Panc1 (cell line): Measurements from ENCODE around the gene COX8A. TPM values are rescaled to one million over a fixed set of nuclear protein-coding genes. Genes with fewer than 3 reads are reported as not detected.

Experiments used
- ATAC-seq: fragments of 200-7000 bp; cut with Tn5 transposase; 2 replicates; pipeline ENCODE4 v1.9.1; 2020; ENCODE audit warnings: mild to moderate bottlenecking, moderate library complexity
- BruUV-seq: library from RNA; stranded (reverse); fragments of 400-500 nt; replicated peaks from 2 replicates; lab custom pipeline; 2021; lab: Mats Ljungman, UMichigan
- CTCF ChIA-PET: fragments of 300-600 bp; sonication (Branson Sonifier 250); formaldehyde crosslinking; loops from one replicate; lab custom pipeline; 2022; ENCODE audit warnings: antibody characterized with exemption; lab: Charles Lee
- POLR2A ChIA-PET: fragments of 300-600 bp; sonication (Branson Sonifier 250); formaldehyde crosslinking; loops from one replicate; lab custom pipeline; 2022; ENCODE audit warnings: antibody characterized with exemption; lab: Charles Lee
- DNase-seq: peaks from one replicate; pipeline ENCODE4 v3.0.0-alpha.2; 2010; ENCODE audit warnings: low read depth, low spot score
- H3K27ac ChIP-seq: 2 replicates; pipeline ENCODE4 v1.5.1; 2011; ENCODE audit warnings: mild to moderate bottlenecking, low read length, inconsistent platforms
- H3K27me3 ChIP-seq: fragments of 200-500 bp; sonication (Bioruptor generic); 2 replicates; pipeline ENCODE4 v1.6.0; 2014; ENCODE audit warnings: low read length, inconsistent platforms; ENCODE audit not compliant: control insufficient read depth, insufficient read depth
- H3K36me3 ChIP-seq: fragments of 200-500 bp; sonication (Bioruptor generic); 2 replicates; pipeline ENCODE4 v1.5.1; 2014; ENCODE audit warnings: inconsistent platforms, mild to moderate bottlenecking, low read length, moderate library complexity; ENCODE audit not compliant: control insufficient read depth, insufficient read depth
- H3K4me1 ChIP-seq: 2 replicates; pipeline ENCODE4 v1.5.1; 2011; ENCODE audit warnings: inconsistent platforms, mild to moderate bottlenecking, low read length, moderate library complexity; ENCODE audit not compliant: control insufficient read depth, insufficient read depth
- H3K4me3 ChIP-seq, 2 experiments: 2 replicates each; pipeline ENCODE4 v1.5.1; 2011 to 2012; ENCODE audit warnings: low read depth in 2 of 2, low read length in 2 of 2, mild to moderate bottlenecking in 2 of 2, inconsistent platforms in 1 of 2, moderate library complexity in 1 of 2
- H3K9me3 ChIP-seq: fragments of 200-500 bp; sonication (Bioruptor generic); 2 replicates; pipeline ENCODE4 v1.5.1; 2014; ENCODE audit warnings: low read depth, mild to moderate bottlenecking, inconsistent platforms, low read length, moderate library complexity; ENCODE audit not compliant: control insufficient read depth, insufficient read depth
- CTCF ChIP-seq: fragments of 450-650 bp; IDR thresholded peaks from 2 replicates; pipeline ENCODE4 v1.5.1; 2017; ENCODE audit warnings: mild to moderate bottlenecking
- POLR2AphosphoS5 ChIP-seq: IDR thresholded peaks from 2 replicates; pipeline ENCODE4 v1.6.1; 2012; ENCODE audit warnings: mild to moderate bottlenecking, low read depth, low read length, moderate library complexity
- SIN3A ChIP-seq: IDR thresholded peaks from 2 replicates; pipeline ENCODE4 v1.6.1; 2012; ENCODE audit warnings: low read depth, mild to moderate bottlenecking, low read length, moderate library complexity, borderline replicate concordance; ENCODE audit not compliant: insufficient read depth
- TCF7L2 ChIP-seq: IDR thresholded peaks from 2 replicates; pipeline ENCODE4 v1.6.1; 2011; ENCODE audit warnings: mild to moderate bottlenecking, low read depth, low read length, inconsistent platforms
- in situ Hi-C: cut with HindIII; loops from 2 replicates; pipeline ENCODE4 v1.10.0; 2016; ENCODE audit warnings: low sequenced_read_pairs, low pct_unique_long_range_greater_than_20kb
- intact Hi-C: fragments of 100-400 bp; cut with micrococcal nuclease; formaldehyde crosslinking; loops from one replicate; pipeline ENCODE4 v1.10.0; 2022; ENCODE audit not compliant: unreplicated experiment
- total RNA-seq: library from RNA; stranded (reverse); gene quantifications from one replicate; pipeline ENCODE4 v1.2.1, GENCODE V29; 2021; ENCODE audit not compliant: unreplicated experiment
- TF ChIP-seq, protein P1 (sequence below), 2 experiments: IDR thresholded peaks; 2 replicates each; pipeline ENCODE4 v1.6.1; 2011 to 2012; ENCODE audit warnings: low read depth in 2 of 2, control low read depth in 1 of 2, low read length in 1 of 2, mild to moderate bottlenecking in 1 of 2, moderate library complexity in 1 of 2; ENCODE audit not compliant: insufficient read depth in 1 of 2

Gene COX8A
- total RNA-seq, 1 experiment from 2014 or later: 613 TPM

GRCh38 chr11:64008914-64009633 lies 34.7 kb downstream of the COX8A start:
- Histone ChIP-seq H3K9me3 (no peaks in the 10 kb centered on the region), H3K36me3 (no peaks in the 10 kb centered on the region), H3K4me1 (peaks cover 36% of the 10 kb centered on the region), H3K4me3 (no peak overlapping the region), H3K27ac (no peak overlapping the region), H3K27me3 (no peaks in the 10 kb centered on the region)
- TF ChIP-seq TCF7L2: no peak
- TF ChIP-seq POLR2AphosphoS5: no peak
- no peak for TF ChIP-seq CTCF
- no peak for TF ChIP-seq SIN3A
- TF ChIP-seq, protein P1, sequence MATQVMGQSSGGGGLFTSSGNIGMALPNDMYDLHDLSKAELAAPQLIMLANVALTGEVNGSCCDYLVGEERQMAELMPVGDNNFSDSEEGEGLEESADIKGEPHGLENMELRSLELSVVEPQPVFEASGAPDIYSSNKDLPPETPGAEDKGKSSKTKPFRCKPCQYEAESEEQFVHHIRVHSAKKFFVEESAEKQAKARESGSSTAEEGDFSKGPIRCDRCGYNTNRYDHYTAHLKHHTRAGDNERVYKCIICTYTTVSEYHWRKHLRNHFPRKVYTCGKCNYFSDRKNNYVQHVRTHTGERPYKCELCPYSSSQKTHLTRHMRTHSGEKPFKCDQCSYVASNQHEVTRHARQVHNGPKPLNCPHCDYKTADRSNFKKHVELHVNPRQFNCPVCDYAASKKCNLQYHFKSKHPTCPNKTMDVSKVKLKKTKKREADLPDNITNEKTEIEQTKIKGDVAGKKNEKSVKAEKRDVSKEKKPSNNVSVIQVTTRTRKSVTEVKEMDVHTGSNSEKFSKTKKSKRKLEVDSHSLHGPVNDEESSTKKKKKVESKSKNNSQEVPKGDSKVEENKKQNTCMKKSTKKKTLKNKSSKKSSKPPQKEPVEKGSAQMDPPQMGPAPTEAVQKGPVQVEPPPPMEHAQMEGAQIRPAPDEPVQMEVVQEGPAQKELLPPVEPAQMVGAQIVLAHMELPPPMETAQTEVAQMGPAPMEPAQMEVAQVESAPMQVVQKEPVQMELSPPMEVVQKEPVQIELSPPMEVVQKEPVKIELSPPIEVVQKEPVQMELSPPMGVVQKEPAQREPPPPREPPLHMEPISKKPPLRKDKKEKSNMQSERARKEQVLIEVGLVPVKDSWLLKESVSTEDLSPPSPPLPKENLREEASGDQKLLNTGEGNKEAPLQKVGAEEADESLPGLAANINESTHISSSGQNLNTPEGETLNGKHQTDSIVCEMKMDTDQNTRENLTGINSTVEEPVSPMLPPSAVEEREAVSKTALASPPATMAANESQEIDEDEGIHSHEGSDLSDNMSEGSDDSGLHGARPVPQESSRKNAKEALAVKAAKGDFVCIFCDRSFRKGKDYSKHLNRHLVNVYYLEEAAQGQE (IDR thresholded peaks at IDR 0.05; ENCODE audit: insufficient read depth in 1 of 2, low read depth in 2 of 2, low read length in 1 of 2): no peak
- POLR2A ChIA-PET: no interaction called here
- ATAC-seq (no peak), DNase-seq (no peak)
- BruUV-seq: no TSS peak
- in situ Hi-C loops: loop anchor here (10.0 kb wide), 1 partner anchor 66 kb away; no protein-coding TSS in a partner anchor
- intact Hi-C loops: no loop called here
- CTCF ChIA-PET: no interaction called here

DNA sequence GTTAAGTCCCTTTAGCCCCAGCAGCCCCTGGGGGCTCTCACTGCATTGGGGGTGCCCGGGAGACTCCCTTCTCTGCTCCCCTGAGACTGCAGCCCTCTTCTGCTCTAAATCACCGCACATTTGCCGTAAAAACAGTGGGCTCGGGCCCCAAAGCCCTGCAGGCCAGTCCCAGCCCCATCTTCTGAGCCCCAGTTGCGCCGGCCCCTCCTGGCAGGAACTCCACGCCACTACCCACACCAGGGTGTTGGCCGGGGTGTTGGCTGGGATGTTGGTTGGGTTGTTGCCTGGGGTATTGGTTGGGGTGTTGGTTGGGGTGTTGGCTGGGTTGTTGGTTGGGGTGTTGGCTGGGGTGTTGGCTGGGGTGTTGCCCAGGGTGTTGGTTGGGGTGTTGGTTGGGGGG lies 35.3 kb downstream of the COX8A start:
- TF ChIP-seq, protein P1 (IDR thresholded peaks at IDR 0.05; ENCODE audit: insufficient read depth in 1 of 2, low read depth in 2 of 2, low read length in 1 of 2): no peak
- TF ChIP-seq SIN3A (no peak), CTCF (no peak), POLR2AphosphoS5 (no peak), TCF7L2 (no peak)
- no peaks in the 10 kb centered on the region for H3K9me3 ChIP-seq
- intact Hi-C loops (no loop called here), in situ Hi-C loops (loop anchor here (10.0 kb wide), 1 partner anchor 65 kb away; no protein-coding TSS in a partner anchor)
- H3K4me3 ChIP-seq: no peak overlapping the region
- peaks cover 29% of the 10 kb centered on the region for H3K4me1 ChIP-seq
- no peak overlapping the region for H3K27ac ChIP-seq
- H3K27me3 ChIP-seq: no peaks in the 10 kb centered on the region
- DNase-seq (no peak), ATAC-seq (no peak)
- H3K36me3 ChIP-seq: no peaks in the 10 kb centered on the region
- POLR2A ChIA-PET: no interaction called here
- CTCF ChIA-PET: no interaction called here
- no TSS peak for BruUV-seq
